GM21447 (cell line): ENCODE measurements around the gene RPUSD1.
"Not testable (repeated sequence)": the region's sequence is repeated elsewhere in the genome, so short reads cannot be mapped to it uniquely, and the experiment has no call there.

Experiments
- ATAC-seq: cut with Tn5 transposase; IDR thresholded peaks from one replicate; pipeline ENCODE4 v1.9.1; 2021; ENCODE audit not compliant: unreplicated experiment

RPUSD1 gene, protein sequence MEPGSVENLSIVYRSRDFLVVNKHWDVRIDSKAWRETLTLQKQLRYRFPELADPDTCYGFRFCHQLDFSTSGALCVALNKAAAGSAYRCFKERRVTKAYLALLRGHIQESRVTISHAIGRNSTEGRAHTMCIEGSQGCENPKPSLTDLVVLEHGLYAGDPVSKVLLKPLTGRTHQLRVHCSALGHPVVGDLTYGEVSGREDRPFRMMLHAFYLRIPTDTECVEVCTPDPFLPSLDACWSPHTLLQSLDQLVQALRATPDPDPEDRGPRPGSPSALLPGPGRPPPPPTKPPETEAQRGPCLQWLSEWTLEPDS

DNA sequence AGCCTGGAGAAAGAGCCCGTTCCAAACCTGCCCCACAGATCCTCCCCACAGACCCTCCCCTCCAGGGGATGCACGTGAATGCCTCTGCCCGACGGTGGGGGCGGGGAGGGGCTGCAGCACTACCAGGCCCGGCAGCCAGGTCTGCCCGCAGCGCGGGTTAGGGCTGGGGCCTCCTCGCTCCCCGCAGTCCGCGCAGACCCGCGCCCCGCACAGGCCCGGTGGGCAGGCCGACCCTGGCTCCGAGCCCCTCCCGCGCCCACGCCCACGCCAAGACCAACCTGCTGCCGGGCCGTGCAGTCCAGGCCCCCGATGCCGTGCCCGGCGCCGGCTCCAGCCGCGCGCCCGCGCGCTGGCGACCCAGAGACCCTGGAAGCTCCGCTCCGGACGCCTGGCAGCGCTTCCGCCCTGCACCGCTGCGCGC, at the start of gene RPUSD1:
Gene RPUSD1 (minus strand): TSS at position 404 of the 421 bp plus-strand sequence. CDS start 644 bp downstream, outside the sequence.
- peak; percentile 15 for ATAC-seq

DNA sequence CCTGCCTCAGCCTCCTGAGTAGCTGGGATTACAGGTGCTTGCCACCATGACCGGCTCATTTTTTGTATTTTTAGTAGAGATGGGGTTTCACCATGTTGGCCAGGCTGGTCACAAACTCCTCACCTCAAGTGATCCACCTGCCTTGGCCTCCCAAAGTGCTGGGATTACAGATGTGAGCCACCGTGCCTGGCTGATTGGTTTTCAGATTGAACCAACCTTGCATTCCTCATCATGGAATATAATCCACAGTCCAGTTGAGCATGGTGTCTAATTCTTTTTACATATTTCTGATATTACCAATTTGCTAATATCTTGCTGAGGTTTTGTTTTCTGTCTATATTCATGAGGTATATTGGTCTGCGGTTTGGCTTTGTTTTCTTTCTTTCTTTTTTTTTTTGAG, 48.6 kb upstream of the RPUSD1 start:
- ATAC-seq: not testable (repeated sequence)

DNA sequence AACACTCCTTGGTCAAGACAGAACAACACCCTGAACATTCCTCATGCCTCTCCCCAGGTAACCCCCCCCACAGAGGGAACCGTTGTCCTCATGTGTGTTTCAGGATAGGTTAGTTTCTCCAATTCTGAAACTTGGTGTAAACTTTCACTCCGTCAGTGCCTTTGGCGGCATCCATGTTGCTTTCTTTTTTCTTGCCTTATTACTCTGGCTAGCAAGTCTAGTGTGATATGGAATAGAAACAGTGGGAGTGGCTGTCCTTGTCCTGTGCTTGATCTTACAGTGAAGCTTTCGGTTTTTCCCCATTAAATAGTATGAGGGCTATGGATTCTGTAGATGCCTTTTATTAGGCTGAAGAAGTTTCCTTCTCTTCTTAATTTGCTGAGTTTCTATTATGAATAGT, 48.0 kb upstream of the RPUSD1 start:
- ATAC-seq: no peak

DNA sequence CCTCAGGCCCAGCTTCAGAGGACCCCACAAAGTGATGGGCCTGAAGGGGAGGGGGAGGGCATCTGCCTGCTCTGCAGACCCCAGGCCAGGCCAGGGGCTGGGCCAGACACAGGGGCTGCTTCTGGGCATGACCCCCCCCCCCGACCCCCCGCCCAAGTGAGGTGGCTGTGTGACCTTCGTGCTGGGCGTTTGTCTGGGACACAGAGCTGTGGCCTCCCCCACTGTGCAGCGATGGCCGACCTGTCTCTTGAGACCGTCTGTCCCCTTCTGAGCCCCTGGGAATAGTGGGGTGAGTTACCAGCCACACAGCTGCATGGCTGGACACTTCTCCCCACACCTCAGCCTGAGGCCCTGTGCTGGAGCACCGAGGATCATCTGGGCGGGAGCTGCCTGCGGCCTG, 47.2 kb upstream of the RPUSD1 start:
- no peak for ATAC-seq

DNA sequence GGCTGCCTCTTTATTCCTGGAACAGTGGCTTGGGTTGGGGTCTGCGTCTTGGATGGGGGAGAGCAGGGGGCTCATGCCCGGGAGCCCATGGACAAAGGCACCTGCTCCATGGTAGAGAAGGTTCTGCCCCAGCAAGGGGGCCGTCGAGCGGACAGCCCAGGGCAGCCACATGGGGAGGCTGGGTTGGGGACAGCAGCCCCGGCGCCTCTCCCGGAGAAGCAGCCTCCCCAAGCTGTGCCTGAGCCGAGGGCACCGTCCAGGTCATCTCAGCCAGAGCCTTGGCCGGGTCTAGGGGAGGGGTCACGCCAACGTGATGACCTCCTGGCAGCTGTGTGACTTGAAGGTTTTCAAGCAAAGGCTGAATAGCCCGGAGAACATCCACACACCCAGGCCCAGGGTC, 45.2 kb upstream of the RPUSD1 start:
- no peak for ATAC-seq

DNA sequence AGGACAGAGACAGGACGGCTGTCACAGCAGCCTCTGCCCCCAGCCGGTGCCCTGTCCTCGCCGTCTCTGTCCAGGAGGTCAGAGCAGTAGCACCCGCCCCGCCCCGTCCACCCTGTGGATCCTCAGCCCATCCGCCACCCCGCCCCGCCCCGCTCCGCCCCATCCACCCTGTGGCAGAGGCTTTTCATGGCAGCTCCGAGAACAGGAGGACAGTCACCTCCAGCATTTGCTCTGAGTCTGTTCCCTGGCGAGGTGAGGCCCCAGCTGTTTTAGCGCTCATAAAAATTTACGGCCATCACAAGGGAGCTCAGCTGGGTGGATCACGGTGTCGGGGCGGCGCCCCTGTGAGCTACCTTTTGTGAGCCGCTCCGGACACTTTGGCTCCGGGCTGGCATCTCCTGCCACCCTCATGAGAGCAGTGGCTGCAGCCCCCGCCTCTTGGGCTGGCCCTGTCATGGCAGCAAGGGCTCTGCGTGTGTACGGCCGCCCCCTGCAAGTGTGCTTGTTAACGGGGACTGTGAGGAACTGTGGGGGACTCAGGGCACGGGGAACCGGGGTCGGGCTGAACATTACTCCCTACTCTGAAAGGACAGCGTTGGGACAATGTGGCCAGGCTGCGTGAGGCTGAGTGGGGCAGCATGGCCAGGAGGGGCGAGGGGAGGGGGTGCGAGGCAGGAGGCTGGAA, 44.6 kb upstream of the RPUSD1 start:
- ATAC-seq: no peak

DNA sequence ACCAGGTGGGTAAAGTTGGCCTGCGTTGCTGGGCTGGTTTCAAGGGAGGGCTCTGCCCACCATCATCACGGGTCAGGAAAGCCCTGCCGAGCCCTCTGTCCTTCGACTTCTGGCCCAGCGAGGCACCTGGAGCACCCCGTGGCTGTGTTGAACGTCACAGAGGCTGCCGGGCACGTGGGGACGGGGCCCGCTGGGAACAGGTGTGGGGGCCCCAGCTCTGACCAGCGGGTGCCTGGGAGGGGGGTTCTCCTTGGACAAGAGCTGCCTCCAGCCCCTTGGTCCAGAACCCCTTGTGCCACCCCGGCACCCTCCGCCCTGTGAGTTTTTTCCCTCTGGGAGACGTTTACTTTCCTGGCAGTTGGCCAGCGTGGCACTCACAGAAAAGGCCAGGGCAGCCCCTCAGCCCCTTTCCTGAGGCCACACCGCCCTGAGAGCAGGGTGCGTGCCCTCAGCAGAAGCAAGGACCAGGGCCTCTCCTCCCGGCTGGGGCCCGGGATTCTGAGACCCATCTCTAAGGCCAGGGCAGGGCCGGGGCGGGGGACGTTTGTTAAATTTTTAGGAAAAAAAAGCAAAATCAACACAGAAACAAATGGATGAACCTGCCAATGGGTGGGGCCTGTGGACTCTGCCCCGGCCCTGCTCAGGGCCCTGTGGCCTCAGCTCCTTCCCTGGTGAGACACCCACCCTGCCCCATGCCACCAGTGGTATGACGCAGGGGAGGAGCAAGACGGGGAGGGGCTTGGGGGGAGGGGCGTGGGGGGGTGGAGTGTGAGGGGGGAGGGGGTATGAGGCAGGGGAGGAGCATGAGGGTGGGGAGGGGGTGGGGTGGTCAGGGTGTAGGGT, 43.6 kb upstream of the RPUSD1 start:
- no peak for ATAC-seq

DNA sequence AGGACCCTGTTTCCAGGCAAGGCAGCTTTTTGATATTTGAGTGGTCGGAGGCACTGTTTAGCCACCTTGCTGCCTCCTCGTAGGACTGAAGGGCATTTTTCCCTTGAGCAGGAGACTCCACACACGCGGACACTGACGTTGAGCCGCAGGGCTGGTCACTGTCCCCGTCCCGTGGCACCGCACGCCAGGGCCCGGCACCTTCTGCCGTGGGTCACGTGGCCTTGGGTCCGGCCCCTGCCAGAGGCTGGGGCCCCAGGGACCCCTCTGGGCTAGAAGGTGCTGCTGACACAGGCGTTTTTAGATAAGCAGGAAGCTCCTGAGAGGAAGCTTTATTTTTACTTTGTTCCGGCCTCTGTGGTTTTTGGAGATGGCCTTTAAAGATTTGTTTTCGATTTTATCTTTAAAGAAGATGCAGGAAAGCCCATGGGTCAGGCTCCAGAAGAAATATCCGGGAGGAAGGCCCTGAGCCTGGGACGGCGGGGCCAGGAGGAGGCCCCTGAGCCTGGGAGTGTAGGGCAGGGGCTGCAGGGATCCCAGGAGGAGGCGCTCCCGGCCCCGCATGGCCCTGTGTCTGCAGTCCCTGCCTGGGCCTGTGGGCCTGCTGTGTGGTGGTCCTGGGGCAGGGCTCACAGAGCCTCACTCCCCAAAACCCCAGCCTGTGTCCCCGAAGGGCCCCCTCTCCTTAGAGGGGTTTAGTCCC, 42.8 kb upstream of the RPUSD1 start:
- no peak for ATAC-seq

DNA sequence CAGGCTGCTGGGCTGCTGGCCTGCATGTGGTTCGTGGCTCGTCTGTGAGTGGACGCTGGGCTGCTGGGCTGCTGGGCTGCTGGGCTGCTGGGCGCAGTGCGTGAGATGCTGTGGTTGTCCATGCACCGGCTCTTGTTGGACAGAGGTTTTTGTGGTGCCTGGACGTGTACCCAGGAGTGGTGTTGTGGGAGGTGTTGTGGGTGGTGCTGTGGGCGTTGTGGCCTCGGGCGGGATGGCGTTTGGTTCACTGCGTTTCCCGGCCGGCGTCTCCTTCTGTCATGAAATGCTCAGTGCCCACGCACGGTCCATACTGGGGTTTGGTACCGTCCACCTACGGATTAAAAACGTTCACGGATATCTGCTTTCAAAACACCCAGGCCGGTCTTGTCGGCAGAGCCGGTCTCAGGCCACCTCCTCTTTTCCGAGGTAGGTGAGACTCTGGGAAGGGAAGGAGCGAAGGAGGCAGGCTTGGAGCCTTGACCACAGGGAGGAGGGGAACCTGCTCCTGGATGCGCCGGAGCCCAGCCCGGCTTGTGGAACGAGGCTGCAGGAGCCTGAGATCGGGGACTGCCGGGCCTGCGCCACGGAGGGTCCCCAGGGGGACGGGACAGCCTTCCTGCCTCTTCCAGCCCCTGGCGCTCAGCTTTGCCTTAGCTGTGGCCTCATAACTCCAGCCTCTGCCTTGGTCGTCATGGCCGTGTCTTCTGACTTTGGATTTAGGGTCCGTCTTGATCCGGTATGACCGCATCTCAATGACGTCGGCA, 42.1 kb upstream of the RPUSD1 start:
- ATAC-seq: no peak

DNA sequence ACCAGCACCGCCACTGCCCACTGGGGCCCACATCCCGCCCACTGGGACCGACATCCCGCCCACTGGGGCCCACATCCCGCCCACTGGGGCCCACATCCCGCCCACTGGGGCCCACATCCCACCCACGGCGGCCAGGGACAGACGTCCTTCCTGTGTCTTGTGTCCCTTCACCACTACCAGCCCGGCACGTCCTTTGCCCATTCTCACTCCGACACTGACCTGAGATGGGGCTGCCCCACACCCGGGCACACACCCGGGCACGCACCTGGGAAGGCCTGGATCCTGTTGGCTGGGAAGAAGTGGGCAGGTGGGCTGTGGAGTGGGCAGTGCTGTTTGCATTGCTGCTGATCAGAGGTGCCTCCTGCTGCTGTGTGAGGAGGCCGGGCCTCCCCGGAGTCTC, 40.7 kb upstream of the RPUSD1 start:
- no peak for ATAC-seq

DNA sequence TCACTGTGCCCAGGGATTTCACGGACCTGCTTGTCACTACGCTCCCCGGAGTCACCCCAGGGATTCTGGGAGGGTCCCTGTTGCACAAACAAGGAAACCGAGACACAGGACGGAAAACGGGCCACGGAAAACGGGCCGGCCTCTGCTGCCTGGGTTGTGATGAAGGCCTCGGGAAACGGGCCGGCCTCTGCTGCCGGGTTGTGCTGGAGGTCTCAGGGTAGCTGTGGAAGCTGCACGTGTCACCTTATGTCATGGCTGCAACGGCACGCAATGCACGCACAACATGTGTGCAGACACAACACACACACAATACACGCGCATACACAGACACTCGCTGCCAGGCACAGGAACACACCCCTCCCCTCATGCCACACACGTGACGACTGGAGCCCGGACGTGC, 39.3 kb upstream of the RPUSD1 start:
- no peak for ATAC-seq

DNA sequence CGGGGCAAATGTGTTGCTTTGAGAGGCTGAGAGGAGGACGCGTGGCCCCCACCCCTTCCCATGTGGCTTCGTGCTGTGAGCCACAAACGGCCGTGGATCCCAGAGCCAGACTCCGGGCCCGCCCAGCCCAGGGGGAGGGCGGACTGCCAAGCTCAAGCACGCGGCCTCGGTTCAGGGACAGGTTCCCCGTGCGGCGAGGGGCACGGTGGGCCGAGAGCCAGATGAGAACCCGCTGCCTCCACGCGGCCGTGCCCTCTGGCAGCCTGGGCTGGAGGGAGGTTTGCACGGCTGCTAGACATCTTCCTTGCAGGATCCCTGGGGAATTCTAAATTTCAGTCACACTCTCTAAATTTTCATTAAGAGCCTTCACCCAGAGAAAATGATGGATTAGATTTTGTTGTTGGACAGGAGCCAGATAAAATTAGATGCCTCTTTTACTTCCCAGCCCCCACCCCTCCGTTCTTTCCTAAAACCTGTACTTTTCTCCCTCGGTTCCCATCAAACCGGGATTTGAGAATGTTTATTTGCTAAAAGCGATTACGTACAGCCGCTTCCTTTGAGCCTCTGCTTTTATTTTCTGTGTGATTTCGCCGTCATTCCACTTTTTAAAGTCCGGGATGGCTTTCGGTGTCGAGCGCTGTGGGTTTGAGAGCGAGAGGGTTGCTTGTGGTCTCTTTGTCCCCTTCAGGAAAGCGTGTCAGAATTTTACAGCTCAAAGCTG, 37.3 kb upstream of the RPUSD1 start:
- no peak for ATAC-seq

DNA sequence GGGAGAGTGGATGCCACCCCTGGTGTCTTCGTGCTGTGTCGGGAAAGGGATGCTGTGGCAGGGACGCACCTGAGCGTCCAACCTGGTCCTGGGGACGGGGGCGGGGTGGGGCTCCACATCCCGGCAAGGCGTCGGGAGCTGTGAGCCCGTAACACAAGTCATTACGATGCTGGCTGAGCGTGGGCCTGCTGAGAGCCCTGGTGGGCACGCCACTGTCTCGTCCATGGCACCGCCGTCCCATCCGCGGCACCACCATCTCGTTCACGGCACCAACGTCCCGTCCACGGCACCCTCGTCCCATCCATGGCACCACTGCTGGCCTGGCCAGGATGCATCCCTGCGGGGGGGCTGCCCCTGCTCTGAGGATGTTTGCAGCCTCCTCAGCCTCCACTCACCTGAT, 36.4 kb upstream of the RPUSD1 start:
- ATAC-seq: no peak

DNA sequence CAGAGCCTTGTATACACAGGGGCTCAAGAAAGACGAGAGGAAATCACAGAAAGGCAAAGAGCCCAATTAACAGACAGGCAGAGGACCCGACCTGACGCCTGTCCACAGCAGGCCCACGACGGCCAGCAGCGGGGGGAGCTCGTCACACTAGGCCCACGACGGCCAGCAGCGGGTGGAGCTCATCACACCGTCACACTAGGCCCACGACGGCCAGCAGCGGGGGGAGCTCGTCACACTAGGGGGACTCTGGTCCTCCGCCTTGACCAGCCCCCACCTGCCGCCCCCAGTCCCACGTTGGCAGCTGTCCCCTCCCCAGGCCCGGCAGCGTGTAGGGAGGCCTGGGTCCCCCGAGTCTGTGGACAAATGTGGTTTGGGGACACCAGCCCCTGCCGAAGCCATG, 36.0 kb upstream of the RPUSD1 start:
- no peak for ATAC-seq

DNA sequence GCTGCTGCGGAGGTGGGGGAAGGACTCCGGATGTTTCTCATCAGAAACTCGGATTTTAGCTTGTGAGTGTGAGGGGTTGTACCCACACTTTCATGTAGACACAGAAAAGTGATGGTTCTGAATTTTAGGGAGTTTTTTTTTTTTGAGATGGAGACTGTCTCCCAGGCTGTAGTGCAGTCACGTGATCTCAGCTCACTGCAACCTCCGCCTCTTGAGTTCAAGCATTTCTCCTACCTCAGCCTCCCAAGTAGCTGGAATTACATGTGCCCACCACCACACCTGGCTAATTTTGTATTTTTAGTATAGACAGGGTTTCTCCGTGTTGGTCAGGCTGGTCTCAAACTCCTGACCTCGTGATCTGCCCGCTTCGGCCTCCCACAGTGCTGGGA, 34.7 kb upstream of the RPUSD1 start:
- ATAC-seq: no peak

DNA sequence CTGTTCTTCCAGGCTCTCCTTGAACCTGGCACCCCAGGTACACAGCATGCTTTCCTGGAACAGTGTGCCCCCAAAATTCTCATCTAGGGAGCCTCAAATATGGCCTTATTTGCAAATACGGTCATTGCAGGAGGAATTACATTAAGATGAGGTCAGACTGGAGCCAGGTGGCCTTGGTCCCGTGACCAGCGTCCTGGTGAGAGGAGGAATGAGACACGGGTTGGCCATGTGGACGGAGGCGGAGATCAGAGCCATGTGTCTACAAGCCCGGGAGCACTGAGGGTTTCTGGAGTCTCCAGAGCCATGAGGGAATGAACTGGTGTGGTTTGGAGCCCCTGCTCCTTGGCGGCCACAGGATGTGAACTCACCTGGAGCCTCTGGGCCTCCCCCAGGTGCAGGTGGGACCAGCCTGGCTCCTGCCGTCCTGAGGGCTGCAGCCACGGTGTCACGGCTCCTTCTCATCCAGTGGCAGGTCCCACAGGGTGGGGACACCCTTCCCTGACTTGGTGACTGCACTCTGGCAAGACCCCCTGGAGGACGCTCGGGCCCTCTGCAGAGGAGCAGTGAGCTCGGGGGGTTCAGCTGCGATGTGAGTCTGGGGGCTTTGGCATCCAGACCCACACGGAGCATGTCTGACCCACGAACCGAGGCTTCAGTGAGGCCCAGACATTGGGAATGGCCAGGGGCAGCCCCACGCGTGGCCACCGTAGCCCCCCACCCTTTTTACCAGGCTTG, 34.2 kb upstream of the RPUSD1 start:
- no peak for ATAC-seq

DNA sequence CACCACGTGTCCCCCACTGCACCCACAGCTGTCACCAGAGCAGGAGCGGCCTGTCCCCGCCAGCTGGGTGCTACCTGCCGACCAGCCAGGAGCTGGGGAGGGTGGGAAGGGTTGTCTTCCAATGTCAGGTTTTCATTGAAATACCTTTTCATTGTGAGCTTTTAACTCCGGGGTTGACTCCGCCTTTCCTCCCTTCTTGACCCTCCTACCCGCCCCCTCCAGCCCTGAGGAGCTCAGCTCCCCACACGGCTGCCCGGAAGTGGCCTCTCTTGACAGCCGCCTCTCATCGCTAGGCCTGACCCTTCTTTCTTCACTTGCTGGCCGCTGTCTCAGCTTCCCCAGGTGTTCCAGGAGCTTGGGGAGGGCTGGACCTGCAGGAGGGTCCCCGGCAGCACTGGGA, 33.6 kb upstream of the RPUSD1 start:
- no peak for ATAC-seq

DNA sequence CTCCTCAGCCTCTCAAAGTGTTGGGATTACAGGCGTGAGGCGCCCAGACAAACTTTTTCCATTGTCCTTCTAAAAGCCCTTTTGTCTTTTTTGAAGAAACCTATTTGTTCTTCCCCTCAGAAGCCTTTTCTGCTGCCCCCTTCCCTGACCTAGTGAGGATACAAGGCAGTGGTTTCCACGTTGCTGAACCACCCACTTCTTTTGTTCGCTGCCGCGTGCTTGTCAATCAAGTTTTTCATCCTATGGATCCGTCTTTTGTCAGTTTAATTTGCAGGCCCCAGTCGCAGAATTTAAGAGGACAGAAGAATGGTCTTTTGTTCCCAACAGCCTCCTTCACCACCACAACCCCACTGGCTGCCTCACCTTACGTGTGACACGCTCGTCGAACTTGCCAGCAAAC, 32.6 kb upstream of the RPUSD1 start:
- no peak for ATAC-seq

DNA sequence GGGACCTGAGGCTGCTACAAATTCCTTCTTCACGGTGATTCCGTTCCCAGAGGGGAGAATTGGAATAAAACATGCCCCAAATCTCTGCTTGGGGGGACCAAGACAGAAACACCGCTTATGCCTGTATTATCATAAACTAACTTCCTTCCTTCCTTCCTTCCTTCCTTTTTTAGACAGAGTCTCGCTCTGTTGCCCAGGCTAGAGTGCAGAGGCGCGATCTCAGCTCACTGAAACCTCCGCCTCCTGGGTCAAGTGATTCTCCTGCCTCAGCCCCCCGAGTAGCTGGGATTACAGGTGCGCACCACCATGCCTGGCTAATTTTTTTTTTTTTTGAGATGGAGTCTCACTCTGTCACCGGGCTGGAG, 31.8 kb upstream of the RPUSD1 start:
- not testable (repeated sequence) for ATAC-seq
